Neural cell (in vitro differentiated cells): ENCODE measurements around the gene CKM. TPM values are rescaled to one million over a fixed set of nuclear protein-coding genes. Genes with fewer than 3 reads are reported as not detected.

Experiments used
- H2AFZ ChIP-seq: fragments of 200-600, 300-800 bp; sonication (generic), shearing (Covaris generic); 2 replicates; pipeline ENCODE4 v1.6.0; 2014; ENCODE audit warnings: low read depth, mild to moderate bottlenecking, antibody characterized with exemption, low read length, moderate library complexity
- H3F3A ChIP-seq: fragments of 200-600 bp; shearing (Covaris generic); 2 replicates; pipeline ENCODE4 v1.6.1; 2016; ENCODE audit warnings: mild to moderate bottlenecking, moderate library complexity, mixed read lengths, antibody characterized with exemption, low read length; ENCODE audit not compliant: insufficient read depth, poor library complexity, severe bottlenecking
- H3K27ac ChIP-seq: fragments of 200-600, 300-800 bp; sonication (generic), shearing (Covaris generic); 2 replicates; pipeline ENCODE4 v1.5.1; 2014; ENCODE audit warnings: mild to moderate bottlenecking, low read length, moderate library complexity
- H3K27me3 ChIP-seq: fragments of 300-800, 200-600 bp; sonication (generic), shearing (Covaris generic); 2 replicates; pipeline ENCODE4 v1.6.0; 2014; ENCODE audit warnings: mild to moderate bottlenecking, low read depth, low read length, moderate library complexity; ENCODE audit not compliant: insufficient read depth
- H3K36me3 ChIP-seq: fragments of 300-800, 200-600 bp; sonication (generic), shearing (Covaris generic); 2 replicates; pipeline ENCODE4 v1.5.1; 2014; ENCODE audit warnings: mild to moderate bottlenecking, antibody characterized with exemption, low read length, moderate library complexity; ENCODE audit not compliant: insufficient read depth
- H3K4me2 ChIP-seq: fragments of 300-800, 200-600 bp; sonication (generic), shearing (Covaris generic); 2 replicates; pipeline ENCODE4 v1.6.0; 2014; ENCODE audit warnings: mild to moderate bottlenecking, low read length
- H3K4me3 ChIP-seq: fragments of 300-800, 200-600 bp; sonication (generic), shearing (Covaris generic); 2 replicates; pipeline ENCODE4 v1.5.1; 2014; ENCODE audit warnings: mild to moderate bottlenecking, low read length, moderate library complexity
- H3K79me2 ChIP-seq: fragments of 200-600 bp; shearing (Covaris generic); replicated peaks from 2 replicates; pipeline ENCODE4 v1.6.0; 2014; ENCODE audit warnings: mild to moderate bottlenecking, low read length, moderate library complexity; ENCODE audit not compliant: insufficient read depth
- H3K9ac ChIP-seq: fragments of 300-800, 200-600 bp; sonication (generic), shearing (Covaris generic); 2 replicates; pipeline ENCODE4 v1.6.1; 2016; ENCODE audit warnings: mild to moderate bottlenecking, low read length, mixed read lengths
- H3K9me2 ChIP-seq: fragments of 200-600 bp; shearing (Covaris generic); 2 replicates; pipeline ENCODE4 v1.6.1; 2016; ENCODE audit warnings: mild to moderate bottlenecking, low read length, mixed read lengths; ENCODE audit not compliant: insufficient read depth
- H3K9me3 ChIP-seq: fragments of 200-600, 300-800 bp; sonication (generic), shearing (Covaris generic); 2 replicates; pipeline ENCODE4 v1.6.1; 2016; ENCODE audit warnings: mild to moderate bottlenecking, mixed run types, low read length, moderate library complexity, mixed read lengths
- H4K20me1 ChIP-seq: fragments of 200-600 bp; shearing (Covaris generic); 2 replicates; pipeline ENCODE4 v1.6.1; 2016; ENCODE audit warnings: mild to moderate bottlenecking, mixed run types; ENCODE audit not compliant: insufficient read depth
- CTCF ChIP-seq: fragments of 450-650 bp; IDR thresholded peaks from 2 replicates; pipeline ENCODE4 v1.5.1; 2014; ENCODE audit warnings: antibody characterized with exemption, mild to moderate bottlenecking, moderate library complexity; ENCODE audit not compliant: poor library complexity, severe bottlenecking
- EP300 ChIP-seq: fragments of 450-650 bp; conservative IDR thresholded peaks from 2 replicates; pipeline ENCODE4 v1.6.1; 2014; ENCODE audit warnings: antibody characterized with exemption, mild to moderate bottlenecking, moderate library complexity; ENCODE audit not compliant: poor library complexity, severe bottlenecking
- EZH2 ChIP-seq: fragments of 200-600, 300-800 bp; shearing (Covaris generic), sonication (generic); IDR thresholded peaks from 2 replicates; pipeline ENCODE4 v1.6.1; 2014; ENCODE audit warnings: antibody characterized with exemption, low read length, borderline replicate concordance, mild to moderate bottlenecking; ENCODE audit not compliant: insufficient read depth, poor library complexity, severe bottlenecking
- MXI1 ChIP-seq: fragments of 450-650 bp; conservative IDR thresholded peaks from 2 replicates; pipeline ENCODE4 v1.6.1; 2014; ENCODE audit warnings: antibody characterized with exemption, mild to moderate bottlenecking; ENCODE audit not compliant: poor library complexity, severe bottlenecking
- RAD21 ChIP-seq: fragments of 450-650 bp; conservative IDR thresholded peaks from 2 replicates; pipeline ENCODE4 v1.6.1; 2014; ENCODE audit warnings: antibody characterized with exemption, mild to moderate bottlenecking, moderate library complexity
- REST ChIP-seq: IDR thresholded peaks from 2 replicates; pipeline ENCODE4 v1.6.1; 2012; ENCODE audit warnings: borderline replicate concordance
- SMC3 ChIP-seq: fragments of 450-650 bp; conservative IDR thresholded peaks from 2 replicates; pipeline ENCODE4 v1.6.1; 2014; ENCODE audit warnings: antibody characterized with exemption, mild to moderate bottlenecking, moderate library complexity; ENCODE audit not compliant: poor library complexity
- TAF1 ChIP-seq: IDR thresholded peaks from 2 replicates; pipeline ENCODE4 v1.6.1; 2012; ENCODE audit warnings: low read depth
- polyA plus RNA-seq: library from polyadenylated mRNA; depleted of rRNA; stranded (reverse); fragments of >200 nt; gene quantifications from 2 replicates; pipeline ENCODE4 v1.2.3, GENCODE V29; 2014

The CKM gene
- polyA plus RNA-seq, 1 donor from 2014 or later: 0.14 TPM

GRCh38 chr19:45327404-45328143 lies 4.9 kb upstream of the CKM start:
- Histone ChIP-seq H3K36me3 (no peaks in the 10 kb centered on the region), H4K20me1 (no peaks in the 10 kb centered on the region), H3K4me2 (no peak overlapping the region)

More at GRCh38 chr19:45327404-45328143, 4.9 kb upstream of the CKM start:
- no peaks in the 10 kb centered on the region for H3K79me2 ChIP-seq
- no peaks in the 10 kb centered on the region for H3K9me3 ChIP-seq
- TF ChIP-seq SMC3 (no peak), EP300 (no peak), TAF1 (no peak), RAD21 (no peak), CTCF (no peak), EZH2 (no peak), REST (no peak), MXI1 (no peak)
- H3F3A ChIP-seq: no peaks in the 10 kb centered on the region
- H3K27ac ChIP-seq: no peak overlapping the region
- H3K27me3 ChIP-seq: no peaks in the 10 kb centered on the region
- no peaks in the 10 kb centered on the region for H3K9me2 ChIP-seq
- no peak overlapping the region for H3K4me3 ChIP-seq
- no peak overlapping the region for H2AFZ ChIP-seq
- H3K9ac ChIP-seq: no peak overlapping the region
